GM11168 (cell line): Measurements from ENCODE around the gene NPAS2.

Experiments used
- in situ Hi-C: fragments of 300-500 bp; cut with MboI; formaldehyde crosslinking; loops from one replicate; pipeline ENCODE4 v1.12.0; 2022; ENCODE audit warnings: low sequenced_read_pairs; ENCODE audit not compliant: unreplicated experiment

NPAS2 gene

GRCh38 chr2:100955226-100955625, 135.3 kb downstream of the NPAS2 start:
- in situ Hi-C loops: no loop called here

DNA sequence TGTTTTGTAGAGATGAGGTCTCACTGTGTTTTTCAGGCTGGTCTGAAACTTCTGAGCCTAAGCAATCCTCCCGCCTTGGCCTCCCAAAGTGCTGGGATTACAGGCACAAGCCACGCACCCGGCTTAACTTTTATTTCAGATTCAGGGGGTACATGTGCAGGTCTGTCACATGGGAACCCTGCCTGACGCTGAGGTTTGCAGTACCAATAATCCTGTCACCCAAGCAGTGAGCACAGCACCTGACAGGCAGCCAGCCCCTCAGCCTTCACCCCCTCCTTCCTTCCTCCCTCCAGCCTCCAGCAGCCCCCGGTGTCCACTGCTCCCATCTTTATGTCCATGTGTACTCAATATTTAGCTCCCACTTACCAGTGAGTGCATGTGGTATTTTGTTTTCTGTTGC, 136.1 kb downstream of the NPAS2 start:
- in situ Hi-C loops: no loop called here

- in situ Hi-C loops: no loop called here
These were observed 138.2 kb downstream of the NPAS2 start for GRCh38 chr2:100957996-100958653.

DNA sequence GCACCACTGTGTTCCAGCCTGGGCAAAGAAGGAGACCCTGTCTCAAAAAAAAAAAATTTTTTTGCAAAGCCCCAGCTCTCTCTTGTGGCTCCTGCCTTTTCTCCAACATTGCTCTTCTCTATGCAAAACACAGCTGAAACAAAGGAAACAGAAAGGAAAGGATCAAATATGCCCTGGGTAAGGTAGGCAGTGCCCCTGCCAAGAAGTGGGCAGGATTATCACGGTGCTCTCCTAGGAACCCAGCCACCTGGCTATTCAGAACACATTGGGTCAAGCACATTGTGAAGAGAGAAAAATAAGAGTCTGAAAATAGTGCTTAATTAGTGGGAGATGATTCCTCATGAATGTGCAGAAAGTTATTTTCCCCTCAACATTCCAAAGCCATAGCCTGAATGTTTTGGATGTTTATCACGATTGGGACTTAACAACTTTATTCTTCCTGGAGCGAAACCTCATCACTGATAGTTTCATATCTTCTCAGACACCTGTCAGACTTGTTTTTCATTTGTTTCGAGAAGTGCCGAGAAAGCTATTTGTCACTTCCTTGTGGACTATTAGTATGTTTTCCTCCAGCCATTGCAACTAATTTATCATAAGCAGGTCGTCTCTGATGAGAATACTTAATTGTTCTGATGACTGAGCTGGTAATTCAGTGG, 139.4 kb downstream of the NPAS2 start:
- in situ Hi-C loops: no loop called here

DNA sequence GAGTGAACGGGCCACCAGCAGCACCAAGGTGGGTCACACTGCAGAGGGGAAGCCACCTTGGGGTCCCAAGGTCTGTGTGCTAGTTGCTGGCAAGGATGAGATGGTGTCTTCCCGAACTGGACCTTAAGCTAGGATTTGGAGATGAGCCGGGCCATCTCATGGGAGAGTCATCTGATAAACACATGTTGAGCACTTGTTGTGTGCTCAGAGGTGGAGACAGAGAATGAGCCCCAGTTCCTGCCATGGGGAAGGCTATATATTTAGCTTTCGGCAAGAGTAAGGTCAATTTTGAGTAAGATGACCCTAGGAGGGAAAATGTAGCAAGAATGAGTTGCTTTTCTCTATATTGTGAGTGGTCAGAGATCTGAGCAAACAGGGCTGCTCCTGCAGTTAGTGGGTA, 140.7 kb downstream of the NPAS2 start:
- in situ Hi-C loops: no loop called here

DNA sequence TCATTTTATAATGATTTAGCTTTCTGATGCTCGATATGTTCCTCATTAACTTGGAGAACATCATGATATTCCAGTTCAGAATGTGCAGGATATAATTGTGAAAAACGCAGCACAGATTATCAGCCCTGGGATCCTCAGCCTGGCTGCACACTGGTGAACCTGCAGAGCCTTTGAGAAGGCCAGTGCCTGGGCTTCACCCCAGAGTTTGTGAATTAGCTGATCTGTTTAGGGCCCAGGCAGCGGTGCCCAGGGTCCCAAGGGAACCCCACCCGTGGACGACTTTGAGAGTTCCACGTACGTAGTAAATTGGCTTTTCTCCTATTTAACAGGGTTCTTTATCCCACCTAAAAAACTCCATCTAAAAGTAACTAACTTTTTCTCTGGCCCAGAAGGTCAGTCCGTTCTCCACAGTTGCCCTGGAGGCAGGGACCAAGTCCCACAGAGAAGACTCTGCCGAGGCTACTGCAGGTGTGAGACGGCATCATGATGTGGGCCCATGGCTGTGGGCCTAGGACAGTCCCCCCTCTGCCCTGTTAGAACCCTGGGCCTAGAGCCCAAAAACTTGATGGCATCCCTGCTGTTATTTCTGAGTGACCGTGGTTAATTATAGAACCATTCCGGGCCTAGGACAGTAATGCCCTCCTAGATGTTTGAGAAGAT, 142.6 kb downstream of the NPAS2 start:
- in situ Hi-C loops: no loop called here

GRCh38 chr2:100963026-100963375, 143.1 kb downstream of the NPAS2 start:
- in situ Hi-C loops: no loop called here

DNA sequence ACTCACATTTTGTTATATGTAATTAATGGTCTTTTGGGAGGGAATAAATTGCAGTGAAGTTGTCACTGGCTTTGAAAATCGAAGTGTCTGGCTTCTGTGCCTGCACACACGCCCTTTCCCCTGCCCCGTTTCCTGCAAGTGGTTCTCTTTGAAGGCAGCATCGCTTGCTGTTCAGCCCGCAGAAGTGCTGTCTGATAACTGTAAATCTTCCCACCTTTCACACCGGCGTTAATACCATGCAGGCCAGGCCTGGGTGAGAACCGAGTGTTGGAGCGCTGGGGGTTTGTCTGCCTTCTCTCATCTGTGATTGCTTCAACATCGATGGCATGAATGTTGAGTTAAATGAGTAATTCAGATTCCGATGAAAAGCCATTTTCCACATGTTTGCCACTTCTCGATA, 144.3 kb downstream of the NPAS2 start:
- in situ Hi-C loops: no loop called here

DNA sequence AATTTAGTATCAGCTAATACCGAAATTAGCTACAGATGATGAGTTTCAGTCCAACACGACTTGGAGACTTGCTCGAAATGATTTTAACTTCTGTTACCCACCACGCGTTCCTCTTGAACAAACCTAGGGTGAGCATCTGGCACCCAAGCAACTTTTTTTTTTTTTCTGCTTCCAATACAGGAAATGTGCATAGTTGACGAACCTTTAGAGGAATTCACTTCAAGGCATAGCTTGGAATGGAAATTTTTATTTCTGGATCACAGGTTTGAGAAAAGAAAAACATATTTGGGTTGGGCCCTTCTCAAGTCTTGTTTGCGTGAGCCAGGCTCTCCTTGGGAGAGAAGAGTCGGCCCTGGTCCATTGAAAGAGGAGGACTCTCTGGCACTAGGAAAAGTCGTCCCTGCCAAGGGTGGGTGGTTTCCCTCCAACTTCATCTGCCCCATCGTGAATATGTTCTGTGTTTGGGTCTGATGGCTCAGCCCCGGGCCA, 144.8 kb downstream of the NPAS2 start:
- in situ Hi-C loops: no loop called here

GRCh38 chr2:100965596-100965995, 145.7 kb downstream of the NPAS2 start:
- in situ Hi-C loops: no loop called here

- in situ Hi-C loops: no loop called here
These were observed 147.8 kb downstream of the NPAS2 start for GRCh38 chr2:100967716-100968115.

- in situ Hi-C loops: no loop called here
These were observed 148.5 kb downstream of the NPAS2 start for GRCh38 chr2:100968146-100969145.

DNA sequence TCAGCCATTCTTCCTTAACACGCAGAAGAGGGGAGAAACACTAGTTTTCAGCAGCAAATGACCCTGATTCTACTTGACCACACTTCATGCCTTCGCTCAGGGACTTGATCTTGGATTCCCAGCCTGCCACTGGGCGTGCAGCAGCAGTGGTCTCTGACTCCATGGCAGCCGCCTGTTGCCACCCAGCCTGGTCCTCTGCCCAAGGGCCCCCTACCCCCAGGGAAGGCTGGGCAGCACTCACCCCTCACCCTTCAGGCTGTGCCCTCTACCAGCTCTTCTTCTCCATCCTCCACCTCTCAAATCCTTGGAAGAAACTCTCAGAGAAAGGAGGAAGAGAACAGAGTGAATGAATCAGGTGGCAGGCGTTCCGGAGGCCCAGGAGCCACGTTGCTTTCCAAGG, 150.1 kb downstream of the NPAS2 start:
- in situ Hi-C loops: no loop called here

GRCh38 chr2:100971221-100971620, 151.3 kb downstream of the NPAS2 start:
- in situ Hi-C loops: no loop called here

DNA sequence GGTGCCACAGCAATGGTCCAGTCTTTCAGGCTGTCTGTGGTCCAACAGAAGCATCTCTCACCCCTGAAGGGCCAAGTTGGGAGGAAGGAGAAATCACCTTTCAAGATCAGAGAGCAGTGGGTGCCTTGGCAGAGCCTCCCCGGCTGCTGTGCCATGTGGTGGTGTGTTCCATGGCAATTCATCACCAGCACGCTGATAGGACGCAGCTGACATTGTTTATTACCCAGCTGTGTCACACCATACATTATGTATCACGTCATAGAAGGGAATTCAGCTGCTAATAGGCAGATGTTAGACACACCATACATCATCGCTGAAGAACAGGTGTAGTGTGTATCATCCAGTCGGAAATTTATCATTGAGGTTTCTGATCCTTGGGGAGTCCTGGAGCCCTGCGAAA, 152.5 kb downstream of the NPAS2 start:
- in situ Hi-C loops: no loop called here

GRCh38 chr2:100974712-100975520, 155.0 kb downstream of the NPAS2 start:
- in situ Hi-C loops: no loop called here

- in situ Hi-C loops: no loop called here
These were observed 155.5 kb downstream of the NPAS2 start for GRCh38 chr2:100975521-100975785.

DNA sequence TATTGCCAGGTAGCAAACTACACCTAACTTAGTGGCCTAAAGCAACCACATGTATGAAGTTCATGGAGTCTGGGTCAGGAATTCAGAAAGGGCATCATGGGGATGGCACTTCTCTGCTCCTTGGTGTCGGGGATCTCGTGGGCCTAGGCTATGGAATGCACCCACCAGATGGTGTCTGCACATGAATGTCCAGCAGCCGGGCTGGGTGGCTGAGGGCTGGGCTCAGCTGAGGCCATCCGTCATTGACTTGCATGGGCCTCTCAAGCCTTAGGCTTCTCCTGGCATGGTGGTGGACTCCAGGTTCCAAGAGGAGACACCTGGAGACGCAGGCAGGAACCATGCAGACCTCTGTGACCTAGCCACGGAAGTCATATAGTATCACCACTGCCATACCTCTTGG, 156.1 kb downstream of the NPAS2 start:
- in situ Hi-C loops: no loop called here

DNA sequence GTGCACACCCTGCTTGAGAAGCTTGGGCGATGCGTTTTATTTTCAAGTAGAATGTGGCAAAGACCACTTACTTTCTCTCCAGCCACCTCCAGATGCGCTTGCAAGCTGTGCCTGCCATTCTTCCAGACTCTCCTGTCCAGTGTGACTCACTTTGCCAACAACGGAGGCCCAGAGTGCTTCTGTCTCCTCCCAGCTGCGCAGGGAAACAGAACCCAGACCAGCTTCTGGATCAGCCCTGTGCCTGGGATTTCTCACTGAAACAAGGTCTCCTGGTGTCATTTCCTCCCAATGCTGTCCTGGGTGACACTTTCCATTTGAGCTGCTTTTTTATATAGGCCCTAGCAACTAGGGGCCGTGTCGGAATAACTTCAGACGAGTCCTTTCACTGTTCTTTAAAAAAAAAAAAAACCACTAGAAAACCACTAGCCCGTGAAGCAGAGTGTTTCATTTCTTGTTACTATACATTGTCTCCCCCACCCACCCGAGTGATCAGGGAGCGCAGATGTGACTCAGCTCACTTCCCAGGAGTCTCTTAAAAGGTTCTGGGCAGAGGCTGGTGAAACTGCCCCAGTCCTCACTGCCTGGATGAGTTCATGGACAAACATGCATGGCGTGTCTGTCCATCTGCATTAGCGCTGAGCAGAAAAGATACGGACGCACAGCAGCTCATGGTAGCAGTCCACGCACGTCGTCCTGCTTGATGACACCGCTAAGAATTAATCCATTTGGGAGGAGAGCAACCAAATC, 156.9 kb downstream of the NPAS2 start:
- in situ Hi-C loops: no loop called here
